Retinal pigment epithelial cell (primary cell): ENCODE measurements around the gene KIAA1217.
A peak's percentile ranks its signal among the peaks of the same experiment; 100 is the strongest.

Source experiments
- DNase-seq: peaks from one replicate; pipeline ENCODE4 v3.0.0-alpha.2; 2010; ENCODE audit warnings: low read depth
- H3K4me3 ChIP-seq: 2 replicates; pipeline ENCODE4 v1.5.1; 2011; ENCODE audit warnings: mild to moderate bottlenecking, low read length, control low read depth, moderate library complexity
- TF ChIP-seq, protein P1 (sequence below): conservative IDR thresholded peaks from 2 replicates; pipeline ENCODE4 v1.5.1; 2011; ENCODE audit warnings: low read depth, low read length, control low read depth, inconsistent platforms

The KIAA1217 gene

DNA sequence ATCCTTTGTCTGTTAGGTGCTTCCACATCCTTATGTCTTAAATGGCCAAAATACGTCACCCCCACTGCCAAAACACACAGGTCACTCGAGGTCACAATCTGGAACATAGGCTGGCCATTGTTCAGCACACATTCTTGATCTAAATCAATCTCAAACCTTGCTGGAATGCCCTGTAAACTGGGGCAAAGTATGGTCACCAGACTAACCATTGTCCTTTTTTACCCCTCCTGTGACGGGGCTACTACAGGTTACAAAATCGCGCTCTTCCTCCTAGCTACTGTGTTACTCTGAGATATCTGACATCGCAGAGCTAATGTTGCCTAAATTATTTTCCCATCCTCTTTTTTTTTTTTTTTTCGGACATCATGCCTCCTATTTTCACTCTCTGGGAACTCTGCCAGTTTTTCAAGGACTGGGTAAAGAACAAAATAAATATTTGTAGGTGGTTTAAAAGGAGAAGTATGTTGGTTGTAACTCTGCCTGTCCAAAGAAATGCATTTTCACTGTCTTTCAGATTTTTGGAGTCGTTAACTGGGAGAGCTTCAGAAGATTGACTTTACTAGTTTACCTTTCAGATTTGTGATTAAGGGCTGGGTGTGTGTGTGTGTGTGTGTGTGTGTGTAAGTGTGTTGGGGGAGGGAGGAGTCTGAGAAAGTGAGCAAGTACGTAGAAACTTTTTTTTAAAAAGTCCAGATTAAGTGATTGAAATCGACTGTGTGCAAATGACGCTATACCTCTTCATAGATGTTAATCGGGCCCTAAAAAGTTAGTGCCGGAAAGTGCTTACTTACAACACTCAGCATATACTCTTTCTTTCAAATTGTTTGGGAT is 942 bp upstream of the KIAA1217 start:
- H3K4me3 ChIP-seq, result peak overlapping the region; percentile 73
- TF ChIP-seq, protein P1, sequence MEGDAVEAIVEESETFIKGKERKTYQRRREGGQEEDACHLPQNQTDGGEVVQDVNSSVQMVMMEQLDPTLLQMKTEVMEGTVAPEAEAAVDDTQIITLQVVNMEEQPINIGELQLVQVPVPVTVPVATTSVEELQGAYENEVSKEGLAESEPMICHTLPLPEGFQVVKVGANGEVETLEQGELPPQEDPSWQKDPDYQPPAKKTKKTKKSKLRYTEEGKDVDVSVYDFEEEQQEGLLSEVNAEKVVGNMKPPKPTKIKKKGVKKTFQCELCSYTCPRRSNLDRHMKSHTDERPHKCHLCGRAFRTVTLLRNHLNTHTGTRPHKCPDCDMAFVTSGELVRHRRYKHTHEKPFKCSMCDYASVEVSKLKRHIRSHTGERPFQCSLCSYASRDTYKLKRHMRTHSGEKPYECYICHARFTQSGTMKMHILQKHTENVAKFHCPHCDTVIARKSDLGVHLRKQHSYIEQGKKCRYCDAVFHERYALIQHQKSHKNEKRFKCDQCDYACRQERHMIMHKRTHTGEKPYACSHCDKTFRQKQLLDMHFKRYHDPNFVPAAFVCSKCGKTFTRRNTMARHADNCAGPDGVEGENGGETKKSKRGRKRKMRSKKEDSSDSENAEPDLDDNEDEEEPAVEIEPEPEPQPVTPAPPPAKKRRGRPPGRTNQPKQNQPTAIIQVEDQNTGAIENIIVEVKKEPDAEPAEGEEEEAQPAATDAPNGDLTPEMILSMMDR, result no peak
- DNase-seq, result peak; percentile 68

DNA sequence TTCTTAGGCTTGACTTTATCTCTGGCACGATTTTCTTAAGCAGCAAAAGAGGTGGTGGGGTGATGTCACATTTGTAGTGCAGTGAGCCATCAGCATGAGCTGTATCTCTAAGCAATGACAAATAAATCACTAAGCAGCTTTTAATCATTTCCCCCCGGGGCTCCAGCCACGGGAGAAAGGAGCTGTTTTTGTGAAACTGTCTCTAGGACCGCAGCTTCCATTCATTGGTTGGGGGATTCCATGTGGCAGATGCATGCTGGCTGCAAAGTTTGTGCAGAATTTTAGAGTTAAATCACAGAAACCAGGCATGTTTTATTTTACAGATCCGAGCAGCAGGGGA is 464 bp downstream of the KIAA1217 start:
- peak overlapping the region; percentile 73 for H3K4me3 ChIP-seq
- DNase-seq, result no peak
- TF ChIP-seq, protein P1, result no peak

DNA sequence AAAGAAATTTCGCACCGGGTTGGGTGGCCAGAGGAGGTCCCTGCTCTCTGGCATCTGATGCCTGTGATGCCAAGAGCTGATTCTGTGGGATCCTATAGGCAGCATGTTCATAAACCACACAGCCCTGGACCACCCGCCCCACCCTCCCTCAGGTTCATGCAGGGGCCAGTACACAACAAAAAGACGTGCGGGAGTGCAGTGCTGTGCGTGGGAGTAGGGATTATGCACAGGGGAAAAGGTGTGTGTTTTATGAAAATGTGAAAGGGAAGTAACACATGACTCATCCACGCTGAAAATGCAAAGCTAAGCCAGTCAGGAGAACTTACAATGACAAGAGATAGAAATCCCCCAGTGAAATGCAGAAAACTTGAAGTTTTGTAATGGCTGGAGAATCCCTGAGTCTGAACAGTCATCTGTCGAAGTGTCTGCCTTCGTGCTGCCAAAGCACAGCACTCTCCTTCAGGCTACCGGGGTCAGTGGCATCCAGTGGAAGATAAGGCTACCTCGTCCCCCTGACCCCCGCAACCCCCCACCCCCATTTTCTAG is 1.1 kb downstream of the KIAA1217 start:
- TF ChIP-seq, protein P1, result no peak
- peak overlapping the region; percentile 73 for H3K4me3 ChIP-seq
- peak; percentile 82 for DNase-seq

DNA sequence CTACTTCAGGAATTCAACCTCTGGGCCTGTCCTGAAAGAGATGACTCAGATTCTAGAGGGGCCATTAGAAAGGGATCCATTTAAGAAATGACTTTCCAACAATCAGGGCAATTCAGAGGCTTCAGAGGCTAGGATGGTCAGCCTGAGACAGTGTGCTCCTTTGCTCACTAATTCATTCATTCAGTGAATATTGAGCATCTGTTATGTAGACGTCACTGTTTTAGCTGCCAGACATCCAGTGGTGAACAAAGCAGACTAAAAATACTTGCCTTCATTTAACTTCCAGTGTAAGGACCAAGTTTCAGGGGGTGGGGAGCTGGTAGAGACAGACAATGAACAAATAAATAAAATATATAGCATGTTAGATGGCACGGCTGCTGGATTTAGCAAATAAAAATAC is 1.6 kb downstream of the KIAA1217 start:
- H3K4me3 ChIP-seq, result peak overlapping the region; percentile 73
- TF ChIP-seq, protein P1, result no peak
- DNase-seq, result no peak

DNA sequence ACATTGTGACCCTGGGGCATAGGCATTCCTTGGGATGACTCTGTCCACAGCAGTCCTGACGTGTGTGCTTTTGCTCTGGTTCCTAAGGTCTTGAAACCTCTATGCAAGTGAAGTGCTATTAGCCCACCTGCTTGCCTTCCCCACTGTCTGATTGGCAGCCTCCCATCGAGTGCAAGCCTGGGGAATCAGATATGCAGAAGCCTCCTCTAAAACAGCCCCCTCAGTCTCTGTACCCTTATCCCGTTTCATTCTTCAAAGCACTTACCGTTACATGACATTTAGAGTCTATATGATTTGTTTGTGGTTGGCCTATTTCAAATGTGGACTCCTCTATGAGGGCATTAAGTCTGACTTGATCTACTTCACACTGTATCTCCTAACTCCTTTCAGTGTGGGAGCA is 4.3 kb downstream of the KIAA1217 start:
- TF ChIP-seq, protein P1, result no peak
- no peak for DNase-seq
- H3K4me3 ChIP-seq, result no peak overlapping the region

DNA sequence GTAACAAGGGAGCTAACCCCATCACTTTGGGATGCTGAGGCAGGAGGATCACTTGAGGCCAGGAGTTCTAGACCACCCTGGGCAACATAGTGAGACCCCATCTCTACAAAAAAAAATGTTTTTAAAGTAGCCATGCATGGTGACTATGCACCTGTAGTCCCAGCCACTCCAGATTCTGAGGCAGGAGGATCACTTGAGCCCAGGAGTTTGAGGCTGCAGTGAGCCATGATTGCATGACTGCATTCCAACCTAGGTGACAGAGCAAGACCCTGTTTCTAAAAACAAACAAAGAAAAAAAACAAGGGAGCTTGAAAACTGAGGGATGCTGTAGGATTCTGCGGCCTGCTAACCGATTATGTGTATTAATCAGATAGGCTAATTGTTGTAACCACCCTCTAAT is 4.9 kb downstream of the KIAA1217 start:
- TF ChIP-seq, protein P1, result no peak
- DNase-seq, result no peak
- no peak overlapping the region for H3K4me3 ChIP-seq

DNA sequence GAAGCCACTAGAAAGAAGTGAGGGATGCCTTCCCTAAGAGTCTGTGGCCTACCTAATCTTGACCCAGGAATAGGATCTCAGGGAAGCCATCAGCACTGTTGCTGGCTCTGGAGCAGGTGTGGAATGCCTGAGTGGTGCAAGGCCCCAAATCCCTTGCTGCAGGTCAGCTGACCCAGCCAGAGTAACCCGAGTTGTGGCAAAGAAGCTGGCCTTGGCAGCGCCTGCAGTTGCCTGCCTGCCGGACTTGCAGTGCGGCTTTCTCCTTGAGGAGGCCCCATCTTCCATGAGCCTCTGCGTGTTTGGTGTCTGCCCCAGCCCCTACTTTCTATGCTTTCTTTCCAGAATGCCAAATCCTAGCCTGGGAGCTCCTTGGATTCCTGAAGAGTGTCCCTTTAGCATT is 5.8 kb downstream of the KIAA1217 start:
- DNase-seq, result no peak
- H3K4me3 ChIP-seq, result no peak overlapping the region
- TF ChIP-seq, protein P1, result no peak
